HG02870 (cell line): ENCODE measurements around the gene BMP10.

Source experiments
- ATAC-seq: cut with Tn5 transposase; IDR thresholded peaks from one replicate; pipeline ENCODE4 v1.9.1; 2021; ENCODE audit warnings: mild to moderate bottlenecking, moderate library complexity; ENCODE audit not compliant: unreplicated experiment

The BMP10 gene

DNA sequence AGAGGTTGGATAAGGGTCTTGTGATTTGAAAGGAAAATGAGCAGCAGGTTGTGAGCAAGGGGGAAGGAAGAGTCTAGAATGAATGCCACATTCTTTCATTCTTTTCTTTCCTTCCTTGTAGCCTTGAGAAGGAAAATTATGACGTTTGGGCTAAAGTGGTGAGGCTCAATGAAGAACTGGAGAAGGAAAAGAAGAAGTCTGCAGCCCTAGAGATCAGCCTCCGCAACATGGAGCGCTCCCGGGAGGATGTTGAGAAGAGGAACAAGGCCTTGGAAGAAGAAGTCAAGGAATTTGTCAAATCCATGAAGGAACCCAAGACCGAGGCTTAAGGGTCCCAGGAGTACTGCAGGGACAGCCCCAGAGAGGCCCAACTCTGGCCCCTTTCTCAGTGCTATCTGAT, 45.3 kb downstream of the BMP10 start:
- no peak for ATAC-seq

DNA sequence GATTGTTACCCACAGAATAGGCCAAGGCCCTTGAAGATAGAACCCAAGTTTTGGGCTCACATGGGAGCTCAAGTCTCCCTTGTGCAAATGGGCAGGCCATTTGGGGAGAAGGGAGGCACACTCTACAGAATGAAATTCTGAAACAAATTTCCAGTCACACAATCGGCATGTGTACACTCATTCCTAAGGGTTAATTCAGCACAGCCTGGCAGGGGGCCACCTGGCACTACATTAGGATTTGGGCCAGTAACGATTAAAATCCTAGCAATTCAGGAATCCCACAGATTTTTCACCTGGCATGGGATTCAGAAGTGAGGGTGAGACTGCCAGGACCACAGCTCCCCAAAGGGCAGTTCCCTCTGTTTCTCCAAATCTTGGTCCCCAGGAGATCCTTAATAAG, 46.4 kb downstream of the BMP10 start:
- no peak for ATAC-seq

DNA sequence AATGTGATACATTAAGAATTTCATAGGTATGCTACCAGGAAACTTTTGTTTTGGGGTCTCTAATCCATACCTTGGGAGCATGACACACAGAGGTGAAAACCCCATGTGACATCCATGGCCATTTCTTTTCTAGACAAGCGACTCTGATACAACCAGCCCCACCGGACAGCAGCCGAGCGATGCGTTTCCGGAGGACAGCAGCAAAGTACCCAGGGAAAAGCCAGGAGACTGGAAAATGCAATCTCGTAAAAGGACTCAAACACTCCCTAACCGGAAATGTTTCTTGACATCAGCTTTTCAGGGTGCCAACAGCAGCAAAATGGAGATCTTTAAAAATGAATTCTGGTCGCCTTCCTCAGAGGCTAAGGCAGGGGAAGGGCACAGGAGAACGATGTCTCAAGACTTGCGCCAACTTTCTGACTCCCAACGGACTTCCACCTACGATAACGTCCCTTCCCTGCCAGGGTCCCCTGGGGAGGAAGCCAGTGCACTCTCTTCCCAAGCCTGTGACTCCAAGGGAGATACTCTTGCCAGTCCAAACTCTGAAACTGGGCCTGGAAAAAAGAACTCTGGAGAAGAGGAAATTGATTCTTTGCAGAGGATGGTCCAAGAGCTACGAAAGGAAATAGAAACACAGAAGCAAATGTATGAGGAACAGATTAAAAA, 48.9 kb downstream of the BMP10 start:
- ATAC-seq: no peak

DNA sequence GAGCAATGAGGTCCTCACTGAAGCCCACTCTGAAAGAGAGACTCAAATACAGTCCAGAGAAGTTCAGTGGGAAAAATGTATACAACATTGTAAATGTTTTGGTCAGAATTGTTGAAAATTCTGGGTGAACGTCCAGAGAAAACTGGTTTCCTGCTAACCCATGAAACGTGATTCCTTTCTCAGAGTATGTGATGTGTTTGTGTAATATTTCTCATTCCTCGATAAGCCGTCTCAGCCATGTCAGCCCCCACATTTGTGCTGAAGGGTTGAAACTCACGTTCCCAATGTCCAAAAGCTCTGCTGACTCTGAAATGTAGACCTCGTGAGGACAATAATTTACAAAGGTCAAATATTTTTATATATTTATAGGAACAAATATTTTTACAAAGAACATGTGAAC, 51.6 kb downstream of the BMP10 start:
- no peak for ATAC-seq

DNA sequence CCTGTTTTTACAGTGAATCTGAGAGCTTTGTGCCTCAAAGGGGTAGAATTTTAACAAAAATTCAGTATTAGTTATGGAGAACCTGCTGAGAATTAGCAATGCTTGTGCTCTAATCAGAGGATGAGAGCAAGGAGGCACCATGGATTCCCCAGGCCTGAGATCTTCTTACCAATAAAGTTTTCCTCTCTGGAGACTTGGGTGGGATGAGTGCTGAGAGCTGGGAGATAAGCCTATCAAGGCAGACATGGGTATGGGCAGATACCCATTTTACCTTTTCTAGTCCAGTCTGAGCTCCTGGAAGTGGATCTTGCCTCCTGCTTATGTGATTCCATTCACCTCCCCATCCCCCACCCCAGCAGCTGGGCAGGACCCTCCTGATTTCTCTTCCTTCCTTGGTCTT, 53.9 kb downstream of the BMP10 start:
- no peak for ATAC-seq
